HFF-Myc (cell line): ENCODE data around the gene RAB20.

ENCODE experiments used
- DNase-seq: peaks from one replicate; pipeline ENCODE4 v3.0.0-alpha.2; 2011; ENCODE audit warnings: low read depth; ENCODE audit errors: extremely low read depth
- H3K4me3 ChIP-seq: replicated peaks from 2 replicates; pipeline ENCODE4 v1.5.1; 2011; ENCODE audit warnings: low read depth, mild to moderate bottlenecking, control low read depth, low read length
- CTCF ChIP-seq: IDR thresholded peaks from 2 replicates; pipeline ENCODE4 v1.5.1; 2012; ENCODE audit warnings: mild to moderate bottlenecking, low read depth, low read length, control low read depth; ENCODE audit errors: missing control alignments

The RAB20 gene

DNA sequence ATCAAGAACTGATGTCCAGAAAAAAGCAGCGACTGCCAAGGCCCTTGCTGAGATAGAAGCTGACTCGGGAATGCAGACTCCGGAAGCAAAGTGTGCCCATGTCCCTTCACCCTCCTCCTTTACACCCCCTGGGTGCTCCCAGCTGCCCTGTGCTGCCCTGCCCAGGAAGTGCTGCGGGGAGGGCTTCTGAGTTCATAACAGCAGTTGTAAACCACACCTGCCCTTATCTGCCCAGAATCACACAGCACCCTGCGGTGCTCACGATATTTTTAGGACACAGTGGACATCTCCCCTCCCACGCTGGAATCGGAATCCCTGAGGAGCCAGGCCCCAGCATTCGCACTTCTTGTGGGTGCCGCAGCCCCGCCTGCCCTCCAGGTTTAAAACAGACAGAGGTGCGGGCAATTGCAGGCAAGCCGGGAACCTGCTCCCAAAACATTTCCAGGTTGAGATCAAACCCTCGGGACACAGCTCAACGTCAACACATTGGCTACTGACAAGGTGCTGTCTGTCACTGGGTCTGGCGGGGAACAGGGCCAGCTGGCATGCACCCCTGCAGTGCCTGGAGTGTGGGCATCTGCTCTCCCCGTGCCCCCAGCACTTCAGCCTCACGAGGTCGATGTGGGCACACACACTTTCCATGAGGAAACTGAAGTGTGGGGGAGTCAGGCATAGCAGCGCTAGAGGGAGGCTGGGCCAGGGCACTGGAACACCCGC, 36.8 kb downstream of the RAB20 start:
- no peak for TF ChIP-seq CTCF
- no peak for DNase-seq
- no peak overlapping the region for H3K4me3 ChIP-seq

DNA sequence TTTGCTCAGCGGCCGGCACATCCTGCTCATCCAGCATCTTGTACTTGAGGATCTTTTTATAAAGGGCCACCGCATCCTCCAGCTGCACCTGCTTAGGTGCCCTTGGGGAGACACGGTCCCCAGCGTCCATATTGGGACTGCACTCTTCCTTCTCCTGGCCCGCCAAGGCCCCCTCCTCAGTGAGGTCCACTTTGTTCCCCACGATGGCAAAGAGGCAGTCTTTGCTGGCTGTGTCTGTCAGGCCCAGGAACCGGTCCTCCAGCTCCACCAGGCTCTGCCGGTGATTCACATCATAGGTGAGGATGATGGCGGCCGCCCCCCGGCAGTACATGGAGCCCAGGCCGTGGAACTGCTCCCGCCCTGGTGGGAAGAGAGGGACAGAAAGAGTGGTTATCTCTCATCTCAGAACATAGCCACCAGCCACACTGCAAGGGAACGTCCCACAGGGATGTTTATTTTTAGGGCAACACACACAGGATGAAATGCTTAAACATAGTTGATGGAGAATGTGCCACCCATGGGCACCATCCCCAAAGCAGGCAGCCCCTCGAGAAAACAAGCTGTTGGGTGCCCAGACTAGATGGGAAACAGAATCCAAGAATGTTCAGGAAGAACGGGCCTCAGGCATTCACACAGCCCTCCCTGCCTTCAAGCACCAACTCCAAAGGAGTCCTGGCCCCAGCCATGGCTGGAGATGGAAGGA, 37.5 kb downstream of the RAB20 start:
- H3K4me3 ChIP-seq = no peak overlapping the region
- no peak for TF ChIP-seq CTCF
- DNase-seq = no peak

DNA sequence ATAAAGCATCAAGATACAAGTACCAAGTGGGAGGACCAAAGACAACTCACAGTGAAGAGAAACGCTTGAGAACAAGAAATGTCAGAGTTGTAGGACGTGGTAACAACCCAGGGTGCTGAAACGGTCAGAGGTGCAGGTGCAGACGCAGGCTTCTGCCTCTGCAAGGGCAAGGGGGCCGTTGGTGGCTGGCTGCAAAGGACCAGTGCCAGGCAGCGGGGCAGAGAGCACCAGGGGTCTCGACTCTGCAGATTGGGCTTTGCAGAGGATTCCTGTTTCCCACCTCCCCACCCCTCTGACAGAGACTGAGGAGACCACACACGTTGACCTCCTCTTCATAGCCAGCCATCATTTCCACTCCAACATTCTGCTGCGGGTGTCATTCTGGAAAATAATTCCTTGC, 38.3 kb downstream of the RAB20 start:
- no peak overlapping the region for H3K4me3 ChIP-seq
- DNase-seq = no peak
- TF ChIP-seq CTCF = no peak

GRCh38 chr13:110522721-110523120, 38.8 kb downstream of the RAB20 start:
- no peak for DNase-seq
- no peak overlapping the region for H3K4me3 ChIP-seq
- TF ChIP-seq CTCF = no peak

- no peak for DNase-seq
- no peak overlapping the region for H3K4me3 ChIP-seq
- no peak for TF ChIP-seq CTCF
These were observed 39.6 kb downstream of the RAB20 start for GRCh38 chr13:110521946-110522345.

DNA sequence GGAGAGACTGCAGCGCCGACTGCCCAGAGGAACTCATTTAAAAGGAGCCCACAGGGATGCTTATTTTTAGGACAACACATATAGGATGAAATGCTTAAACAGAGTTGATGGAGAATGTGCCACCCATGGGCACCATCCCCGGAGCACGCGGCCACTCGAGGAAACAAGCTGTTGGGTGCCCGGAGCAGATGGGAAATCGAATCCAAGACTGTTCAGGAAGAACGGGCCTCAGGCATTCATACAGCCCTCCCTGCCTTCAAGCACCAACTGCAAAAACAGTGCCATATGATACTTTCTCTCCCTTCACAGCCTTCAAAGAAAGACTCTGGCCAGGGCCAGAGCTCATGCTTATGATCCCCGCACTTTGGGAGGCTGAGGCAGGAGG, 40.2 kb downstream of the RAB20 start:
- no peak for DNase-seq
- no peak for TF ChIP-seq CTCF
- no peak overlapping the region for H3K4me3 ChIP-seq
